HFFc6 (cell line): ENCODE results near the gene PWWP2A. TPM values are rescaled to one million over a fixed set of nuclear protein-coding genes. Genes with fewer than 3 reads are reported as not detected.

ENCODE experiments used
- DNase-seq: peaks from one replicate; pipeline ENCODE4 v3.0.0-alpha.2; 2018
- H3K27ac Mint-ChIP-seq: 2 replicates; pipeline ENCODE4 v1.8.0; 2020; ENCODE audit warnings: mild to moderate bottlenecking, mixed read lengths
- H3K27me3 Mint-ChIP-seq: 2 replicates; pipeline ENCODE4 v1.8.0; 2021; ENCODE audit warnings: mild to moderate bottlenecking, moderate library complexity, mixed read lengths; ENCODE audit not compliant: insufficient read depth
- H3K36me3 Mint-ChIP-seq: 2 replicates; pipeline ENCODE4 v1.8.0; 2021; ENCODE audit warnings: low read depth, mixed read lengths
- H3K4me1 Mint-ChIP-seq: 2 replicates; pipeline ENCODE4 v1.8.0; 2020; ENCODE audit warnings: low read depth, mixed read lengths
- H3K4me3 Mint-ChIP-seq: 2 replicates; pipeline ENCODE4 v1.8.0; 2020; ENCODE audit warnings: mild to moderate bottlenecking, moderate library complexity, mixed read lengths
- H3K9me3 Mint-ChIP-seq: 2 replicates; pipeline ENCODE4 v1.8.0; 2020; ENCODE audit warnings: mild to moderate bottlenecking, mixed read lengths
- long read RNA-seq: library from polyadenylated mRNA; unstranded; transcript quantifications from one replicate; pipeline ENCODE4 v2.0.0, GENCODE V29; 2019
- total RNA-seq, 6 experiments: library from RNA; stranded (reverse); fragmentation: NEBNext Ultra II Directional; extraction: Animal tissue kit (Norgen Biotek cat#: 25700); gene quantifications; 2 replicates in 1 of 6; 3 replicates in 5 of 6; pipeline ENCODE4 v1.2.3, GENCODE V29; 2021
- TF ChIP-seq, protein P1 (sequence below): fragments of 200-600 bp; sonication (generic); IDR thresholded peaks from 2 replicates; pipeline ENCODE4 v1.5.0; 2021; ENCODE audit warnings: antibody characterized with exemption, mild to moderate bottlenecking

Gene PWWP2A, protein sequence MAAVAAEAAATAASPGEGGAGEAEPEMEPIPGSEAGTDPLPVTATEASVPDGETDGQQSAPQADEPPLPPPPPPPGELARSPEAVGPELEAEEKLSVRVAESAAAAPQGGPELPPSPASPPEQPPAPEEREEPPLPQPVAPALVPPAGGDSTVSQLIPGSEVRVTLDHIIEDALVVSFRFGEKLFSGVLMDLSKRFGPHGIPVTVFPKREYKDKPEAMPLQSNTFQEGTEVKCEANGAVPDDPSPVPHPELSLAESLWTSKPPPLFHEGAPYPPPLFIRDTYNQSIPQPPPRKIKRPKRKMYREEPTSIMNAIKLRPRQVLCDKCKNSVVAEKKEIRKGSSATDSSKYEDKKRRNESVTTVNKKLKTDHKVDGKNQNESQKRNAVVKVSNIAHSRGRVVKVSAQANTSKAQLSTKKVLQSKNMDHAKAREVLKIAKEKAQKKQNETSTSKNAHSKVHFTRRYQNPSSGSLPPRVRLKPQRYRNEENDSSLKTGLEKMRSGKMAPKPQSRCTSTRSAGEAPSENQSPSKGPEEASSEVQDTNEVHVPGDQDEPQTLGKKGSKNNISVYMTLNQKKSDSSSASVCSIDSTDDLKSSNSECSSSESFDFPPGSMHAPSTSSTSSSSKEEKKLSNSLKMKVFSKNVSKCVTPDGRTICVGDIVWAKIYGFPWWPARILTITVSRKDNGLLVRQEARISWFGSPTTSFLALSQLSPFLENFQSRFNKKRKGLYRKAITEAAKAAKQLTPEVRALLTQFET
- 10 to 100 TPM; 11.3 to 12.7 (median 12.3) TPM for total RNA-seq
- long read RNA-seq, transcript PWWP2A-201 (2 exons, 3,346 nt), result major isoform, 6 of 13 reads
- long read RNA-seq, partial matches to known transcripts, result 1 of 13 reads
- long read RNA-seq, other reads (novel, unspliced or antisense), result 3 of 13 reads

DNA sequence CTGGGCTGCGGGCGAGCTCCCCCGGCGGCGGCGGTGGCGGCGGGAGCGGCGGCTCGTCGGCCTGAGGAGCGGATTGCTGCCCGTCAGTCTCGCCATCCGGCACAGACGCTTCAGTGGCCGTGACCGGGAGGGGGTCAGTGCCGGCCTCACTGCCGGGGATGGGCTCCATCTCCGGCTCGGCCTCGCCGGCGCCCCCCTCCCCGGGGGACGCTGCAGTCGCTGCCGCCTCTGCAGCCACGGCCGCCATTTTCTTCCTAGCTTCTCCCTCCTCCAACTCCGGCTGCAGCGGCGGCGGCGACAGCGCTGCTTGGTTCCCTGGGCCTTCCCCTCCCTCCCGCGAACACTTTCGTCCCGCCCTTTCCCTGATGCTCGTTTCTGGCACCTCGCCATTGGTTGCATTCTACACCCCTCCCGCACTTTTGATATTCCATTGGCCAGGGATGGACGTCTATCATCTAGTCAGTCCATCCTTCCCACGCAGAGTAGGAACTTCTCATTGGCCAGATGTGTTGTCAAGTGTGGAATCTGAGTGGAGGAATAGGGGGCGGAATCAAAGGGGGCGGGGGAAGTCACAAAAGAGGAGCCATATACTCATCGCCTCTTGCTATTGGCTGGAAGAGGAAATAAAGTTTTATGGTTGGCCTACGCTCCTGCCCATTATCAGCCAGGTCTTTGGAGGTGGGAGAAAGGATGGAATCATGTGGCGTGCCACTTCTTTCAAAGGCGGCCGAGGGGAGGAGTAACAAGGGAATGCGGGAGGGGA lies at the start of gene PWWP2A:
PWWP2A (minus strand) TSS at position 309 of the 763 bp plus-strand sequence; CDS start at position 247, 62 bp downstream.
- TF ChIP-seq, protein P1, sequence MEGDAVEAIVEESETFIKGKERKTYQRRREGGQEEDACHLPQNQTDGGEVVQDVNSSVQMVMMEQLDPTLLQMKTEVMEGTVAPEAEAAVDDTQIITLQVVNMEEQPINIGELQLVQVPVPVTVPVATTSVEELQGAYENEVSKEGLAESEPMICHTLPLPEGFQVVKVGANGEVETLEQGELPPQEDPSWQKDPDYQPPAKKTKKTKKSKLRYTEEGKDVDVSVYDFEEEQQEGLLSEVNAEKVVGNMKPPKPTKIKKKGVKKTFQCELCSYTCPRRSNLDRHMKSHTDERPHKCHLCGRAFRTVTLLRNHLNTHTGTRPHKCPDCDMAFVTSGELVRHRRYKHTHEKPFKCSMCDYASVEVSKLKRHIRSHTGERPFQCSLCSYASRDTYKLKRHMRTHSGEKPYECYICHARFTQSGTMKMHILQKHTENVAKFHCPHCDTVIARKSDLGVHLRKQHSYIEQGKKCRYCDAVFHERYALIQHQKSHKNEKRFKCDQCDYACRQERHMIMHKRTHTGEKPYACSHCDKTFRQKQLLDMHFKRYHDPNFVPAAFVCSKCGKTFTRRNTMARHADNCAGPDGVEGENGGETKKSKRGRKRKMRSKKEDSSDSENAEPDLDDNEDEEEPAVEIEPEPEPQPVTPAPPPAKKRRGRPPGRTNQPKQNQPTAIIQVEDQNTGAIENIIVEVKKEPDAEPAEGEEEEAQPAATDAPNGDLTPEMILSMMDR, result no peak; the same call in 1 of the 2 replicates
- H3K4me3 Mint-ChIP-seq, result peak within 1 kb of the TSS; percentile 93
- peaks cover 2% of the 10 kb centered on the region; the same call in 1 of the 2 replicates for H3K27me3 Mint-ChIP-seq
- DNase-seq, result peak; percentile 100
- H3K9me3 Mint-ChIP-seq, result no peaks in the 10 kb centered on the region
- peaks cover 9% of the 10 kb centered on the region for H3K4me1 Mint-ChIP-seq
- H3K27ac Mint-ChIP-seq, result peak within 1 kb of the TSS; percentile 86
- peaks cover 5% of the 10 kb centered on the region; the same call in 1 of the 2 replicates for H3K36me3 Mint-ChIP-seq

DNA sequence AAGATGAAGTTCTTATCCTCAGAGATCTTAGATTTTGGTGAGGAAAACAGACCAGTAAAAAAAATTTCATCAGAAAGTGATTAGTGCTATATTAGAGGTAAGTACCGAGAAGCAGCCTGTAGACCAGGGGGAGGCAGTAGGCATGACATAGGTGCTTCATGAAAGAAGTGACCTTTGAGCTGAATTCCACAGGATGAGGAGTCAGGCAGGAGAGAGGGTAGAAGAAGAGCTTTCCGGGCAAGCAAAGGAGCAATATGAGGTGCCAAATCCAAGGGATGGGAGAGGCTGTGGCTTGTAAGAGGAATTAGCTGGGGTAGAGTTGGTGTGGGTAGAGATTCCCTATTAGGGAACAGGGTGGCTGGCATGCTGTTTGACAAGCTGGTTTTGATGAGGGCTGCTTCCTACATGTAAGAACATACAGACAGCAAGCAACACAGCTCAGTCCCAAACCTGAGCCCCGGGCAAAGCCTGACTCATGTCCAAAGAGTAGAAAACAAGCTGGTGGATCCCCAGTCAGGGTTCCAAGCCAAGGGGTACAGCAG lies 48.4 kb upstream of the PWWP2A start:
- peak overlapping the region; percentile 97 for H3K27ac Mint-ChIP-seq
- no peaks in the 10 kb centered on the region for H3K36me3 Mint-ChIP-seq
- H3K9me3 Mint-ChIP-seq, result no peaks in the 10 kb centered on the region
- H3K4me1 Mint-ChIP-seq, result peaks cover 56% of the 10 kb centered on the region
- DNase-seq, result no peak
- H3K4me3 Mint-ChIP-seq, result no peak overlapping the region
- TF ChIP-seq, protein P1, result no peak
- peaks cover 3% of the 10 kb centered on the region for H3K27me3 Mint-ChIP-seq

DNA sequence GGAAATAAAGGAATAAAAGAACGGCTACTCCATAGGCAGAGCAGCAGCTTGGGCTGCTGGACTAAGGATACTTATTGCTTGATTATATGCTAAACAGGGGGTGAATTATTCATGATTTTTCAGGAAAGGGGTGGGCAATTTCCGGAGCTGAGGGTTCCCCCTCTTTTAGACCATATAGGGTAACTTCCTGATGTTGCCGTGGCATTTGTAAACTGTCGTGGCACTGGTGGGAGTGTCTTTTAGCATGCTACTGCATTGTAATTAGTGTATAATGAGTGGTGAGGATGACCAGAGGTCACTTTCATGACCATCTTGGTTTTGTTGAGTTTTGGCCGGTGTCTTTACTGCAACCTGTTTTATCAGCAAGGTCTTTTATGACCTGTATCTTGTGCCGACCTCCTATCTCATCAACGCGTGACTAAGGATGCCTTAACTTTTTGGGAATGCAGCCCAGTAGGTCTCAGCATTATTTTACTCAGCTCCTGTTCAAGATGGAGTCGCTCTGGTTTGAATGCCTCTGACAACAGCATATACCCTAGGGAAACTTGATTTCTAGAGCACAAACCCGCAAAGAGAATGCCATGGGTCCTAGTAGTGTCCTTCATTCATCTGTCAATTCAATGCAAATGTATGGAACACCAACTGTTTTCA lies 47.8 kb upstream of the PWWP2A start:
- no peak overlapping the region for H3K4me3 Mint-ChIP-seq
- peak overlapping the region; percentile 97 for H3K27ac Mint-ChIP-seq
- peaks cover 3% of the 10 kb centered on the region for H3K27me3 Mint-ChIP-seq
- DNase-seq, result no peak
- no peaks in the 10 kb centered on the region for H3K36me3 Mint-ChIP-seq
- TF ChIP-seq, protein P1, result no peak
- H3K9me3 Mint-ChIP-seq, result no peaks in the 10 kb centered on the region
- peaks cover 56% of the 10 kb centered on the region for H3K4me1 Mint-ChIP-seq

DNA sequence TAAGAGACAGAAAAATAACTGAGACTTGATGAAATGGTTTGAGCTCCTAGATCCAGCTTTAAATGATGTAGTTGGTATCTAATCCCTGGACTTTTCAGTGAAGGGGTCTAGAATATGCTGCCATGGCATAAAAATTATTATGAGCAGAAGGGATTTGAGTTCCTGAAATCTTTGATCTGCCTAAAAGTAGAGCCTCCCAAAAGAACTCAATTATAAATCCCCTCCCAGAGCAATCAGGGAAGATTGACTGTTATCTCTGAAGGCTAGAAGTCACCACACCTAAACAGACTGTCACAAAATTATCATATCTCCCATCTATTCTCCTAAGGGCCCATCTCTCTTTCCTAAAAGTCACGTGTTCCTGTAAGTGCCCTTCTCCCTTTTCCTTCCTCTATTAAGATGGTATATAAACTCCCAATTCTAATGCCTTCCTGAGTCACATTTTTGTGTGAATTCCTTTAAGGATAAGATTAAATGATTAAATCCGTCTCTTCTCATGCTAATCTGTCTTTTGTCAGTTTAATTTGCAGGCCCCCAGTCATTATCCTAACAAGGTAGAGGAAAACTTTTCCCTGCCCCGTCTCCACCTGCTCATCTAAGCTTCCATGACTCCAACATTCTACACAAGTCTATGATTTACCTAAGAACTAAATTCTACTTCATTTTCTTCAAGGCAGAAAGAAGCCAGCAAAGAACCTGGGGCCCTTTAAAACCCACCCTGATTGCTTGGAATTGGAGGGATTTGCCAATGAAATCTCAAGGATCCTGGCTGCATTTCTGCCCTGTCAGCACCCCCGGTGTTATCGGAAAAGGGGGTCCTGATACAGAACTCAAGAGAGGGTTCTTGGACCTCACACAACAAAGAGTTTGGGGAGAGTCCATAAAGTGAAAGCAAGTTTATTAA lies 47.1 kb upstream of the PWWP2A start:
- peak overlapping the region; percentile 83 for H3K4me3 Mint-ChIP-seq
- H3K9me3 Mint-ChIP-seq, result no peaks in the 10 kb centered on the region
- no peaks in the 10 kb centered on the region for H3K36me3 Mint-ChIP-seq
- DNase-seq, result no peak
- H3K27ac Mint-ChIP-seq, result peak overlapping the region; percentile 97
- TF ChIP-seq, protein P1, result no peak
- peaks cover 56% of the 10 kb centered on the region for H3K4me1 Mint-ChIP-seq
- H3K27me3 Mint-ChIP-seq, result peaks cover 3% of the 10 kb centered on the region
